Smooth muscle cell (in vitro differentiated cells): ENCODE measurements around the gene BABAM2. TPM values are rescaled to one million over a fixed set of nuclear protein-coding genes. Genes with fewer than 3 reads are reported as not detected.

Experiments used
- DNase-seq: peaks from one replicate; lab custom pipeline; 2025; ENCODE audit not compliant: unreplicated experiment; lab: John Stamatoyannopoulos, UW
- H2AFZ ChIP-seq: fragments of 200-600 bp; sonication (generic); 2 replicates; pipeline ENCODE4 v1.6.0; 2016; ENCODE audit warnings: antibody characterized with exemption, low read depth, mild to moderate bottlenecking
- H3F3A ChIP-seq: fragments of 200-600 bp; sonication (generic); 2 replicates; pipeline ENCODE4 v1.6.0; 2017; ENCODE audit warnings: antibody characterized with exemption, low read depth
- H3K27ac ChIP-seq: fragments of 200-600 bp; sonication (generic); 2 replicates; pipeline ENCODE4 v1.5.1; 2016; ENCODE audit warnings: low read depth, mild to moderate bottlenecking
- H3K27me3 ChIP-seq: fragments of 200-600 bp; sonication (generic); 2 replicates; pipeline ENCODE4 v1.6.1; 2016; ENCODE audit warnings: low read depth, mild to moderate bottlenecking
- H3K36me3 ChIP-seq: fragments of 200-600 bp; sonication (generic); 2 replicates; pipeline ENCODE4 v1.5.1; 2016; ENCODE audit warnings: low read depth
- H3K4me1 ChIP-seq: fragments of 200-600 bp; sonication (generic); 2 replicates; pipeline ENCODE4 v1.5.1; 2016; ENCODE audit warnings: low read depth
- H3K4me2 ChIP-seq: fragments of 200-600 bp; sonication (generic); 2 replicates; pipeline ENCODE4 v1.6.0; 2016; ENCODE audit warnings: mild to moderate bottlenecking
- H3K4me3 ChIP-seq: fragments of 200-600 bp; sonication (generic); 2 replicates; pipeline ENCODE4 v1.5.1; 2016; ENCODE audit warnings: mild to moderate bottlenecking
- H3K79me2 ChIP-seq: fragments of 200-600 bp; sonication (generic); 2 replicates; pipeline ENCODE4 v1.6.0; 2016; ENCODE audit warnings: low read depth, mild to moderate bottlenecking
- H3K9ac ChIP-seq: fragments of 200-600 bp; sonication (generic); 2 replicates; pipeline ENCODE4 v1.6.0; 2016; ENCODE audit warnings: low read depth
- H3K9me3 ChIP-seq: fragments of 200-600 bp; sonication (generic); replicated peaks from 2 replicates; pipeline ENCODE4 v1.5.1; 2016; ENCODE audit warnings: low read depth
- H4K20me1 ChIP-seq: fragments of 200-600 bp; sonication (generic); 2 replicates; pipeline ENCODE4 v1.6.0; 2016; ENCODE audit warnings: low read depth
- WGBS: methylation state at CpG from one replicate; pipeline ENCODE4 v1.1.7; 2016; ENCODE audit warnings: low lambda C conversion rate; 5-methylcytosine and 5-hydroxymethylcytosine counted together
- microRNA-seq: library from miRNA; unstranded; fragments of <30 nt; microRNA quantifications from one replicate; pipeline ENCODE4, GENCODE V29; 2016; ENCODE audit warnings: borderline number of aligned reads
- polyA plus RNA-seq: library from polyadenylated mRNA; unstranded; fragments of >200 nt; fragmentation: Nextera tagmentation; extraction: Ambion mirVana; gene quantifications from 2 replicates; pipeline ENCODE4 v1.2.1, GENCODE V29; 2016
- small RNA-seq: library from RNA; depleted of rRNA; stranded (forward); fragments of <200 nt; gene quantifications from one replicate; pipeline ENCODE3, GENCODE V24; 2014
- total RNA-seq: library from RNA; depleted of rRNA; stranded (reverse); fragments of >200 nt; gene quantifications from 2 replicates; pipeline ENCODE4 v1.2.3, GENCODE V29; 2014
- TF ChIP-seq, protein P1 (sequence below): fragments of 200-600 bp; sonication (generic); IDR thresholded peaks from 2 replicates; pipeline ENCODE4 v1.5.1; 2017; ENCODE audit warnings: borderline replicate concordance, mild to moderate bottlenecking, antibody characterized with exemption; ENCODE audit not compliant: insufficient read depth, poor library complexity, severe bottlenecking

BABAM2 gene
- total and polyA plus RNA-seq, 2 experiments from 2014 or later, result 26.5 to 29.1 TPM

GRCh38 chr2:28381225-28382180, 491.0 kb downstream of the BABAM2 start:
- Histone ChIP-seq H3K79me2 (no peaks in the 10 kb centered on the region), H3F3A (no peaks in the 10 kb centered on the region), H3K27ac (no peak overlapping the region), H3K4me1 (no peaks in the 10 kb centered on the region), H3K4me3 (no peak overlapping the region), H3K27me3 (no peaks in the 10 kb centered on the region), H4K20me1 (no peaks in the 10 kb centered on the region), H3K4me2 (no peak overlapping the region), H3K9me3 (no peaks in the 10 kb centered on the region), H3K9ac (no peak overlapping the region), H3K36me3 (no peaks in the 10 kb centered on the region), H2AFZ (no peak overlapping the region)
- TF ChIP-seq, protein P1, sequence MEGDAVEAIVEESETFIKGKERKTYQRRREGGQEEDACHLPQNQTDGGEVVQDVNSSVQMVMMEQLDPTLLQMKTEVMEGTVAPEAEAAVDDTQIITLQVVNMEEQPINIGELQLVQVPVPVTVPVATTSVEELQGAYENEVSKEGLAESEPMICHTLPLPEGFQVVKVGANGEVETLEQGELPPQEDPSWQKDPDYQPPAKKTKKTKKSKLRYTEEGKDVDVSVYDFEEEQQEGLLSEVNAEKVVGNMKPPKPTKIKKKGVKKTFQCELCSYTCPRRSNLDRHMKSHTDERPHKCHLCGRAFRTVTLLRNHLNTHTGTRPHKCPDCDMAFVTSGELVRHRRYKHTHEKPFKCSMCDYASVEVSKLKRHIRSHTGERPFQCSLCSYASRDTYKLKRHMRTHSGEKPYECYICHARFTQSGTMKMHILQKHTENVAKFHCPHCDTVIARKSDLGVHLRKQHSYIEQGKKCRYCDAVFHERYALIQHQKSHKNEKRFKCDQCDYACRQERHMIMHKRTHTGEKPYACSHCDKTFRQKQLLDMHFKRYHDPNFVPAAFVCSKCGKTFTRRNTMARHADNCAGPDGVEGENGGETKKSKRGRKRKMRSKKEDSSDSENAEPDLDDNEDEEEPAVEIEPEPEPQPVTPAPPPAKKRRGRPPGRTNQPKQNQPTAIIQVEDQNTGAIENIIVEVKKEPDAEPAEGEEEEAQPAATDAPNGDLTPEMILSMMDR, result no peak
- 93% methylated on average over 12 of the region's 12 CpGs for WGBS
- no peak for DNase-seq

GRCh38 chr2:28382755-28383154, 492.2 kb downstream of the BABAM2 start:
- H3K9me3 ChIP-seq, result no peaks in the 10 kb centered on the region
- H4K20me1 ChIP-seq, result no peaks in the 10 kb centered on the region
- no peaks in the 10 kb centered on the region for H3K27me3 ChIP-seq
- no peaks in the 10 kb centered on the region for H3K36me3 ChIP-seq
- DNase-seq, result no peak
- H3K4me2 ChIP-seq, result no peak overlapping the region
- TF ChIP-seq, protein P1, result no peak
- 71% methylated on average over 7 of the region's 7 CpGs for WGBS
- no peak overlapping the region for H3K4me3 ChIP-seq
- H2AFZ ChIP-seq, result no peak overlapping the region
- no peak overlapping the region for H3K27ac ChIP-seq
- H3K79me2 ChIP-seq, result no peaks in the 10 kb centered on the region
- H3F3A ChIP-seq, result peaks cover 3% of the 10 kb centered on the region
- peaks cover 7% of the 10 kb centered on the region for H3K4me1 ChIP-seq
- no peak overlapping the region for H3K9ac ChIP-seq

DNA sequence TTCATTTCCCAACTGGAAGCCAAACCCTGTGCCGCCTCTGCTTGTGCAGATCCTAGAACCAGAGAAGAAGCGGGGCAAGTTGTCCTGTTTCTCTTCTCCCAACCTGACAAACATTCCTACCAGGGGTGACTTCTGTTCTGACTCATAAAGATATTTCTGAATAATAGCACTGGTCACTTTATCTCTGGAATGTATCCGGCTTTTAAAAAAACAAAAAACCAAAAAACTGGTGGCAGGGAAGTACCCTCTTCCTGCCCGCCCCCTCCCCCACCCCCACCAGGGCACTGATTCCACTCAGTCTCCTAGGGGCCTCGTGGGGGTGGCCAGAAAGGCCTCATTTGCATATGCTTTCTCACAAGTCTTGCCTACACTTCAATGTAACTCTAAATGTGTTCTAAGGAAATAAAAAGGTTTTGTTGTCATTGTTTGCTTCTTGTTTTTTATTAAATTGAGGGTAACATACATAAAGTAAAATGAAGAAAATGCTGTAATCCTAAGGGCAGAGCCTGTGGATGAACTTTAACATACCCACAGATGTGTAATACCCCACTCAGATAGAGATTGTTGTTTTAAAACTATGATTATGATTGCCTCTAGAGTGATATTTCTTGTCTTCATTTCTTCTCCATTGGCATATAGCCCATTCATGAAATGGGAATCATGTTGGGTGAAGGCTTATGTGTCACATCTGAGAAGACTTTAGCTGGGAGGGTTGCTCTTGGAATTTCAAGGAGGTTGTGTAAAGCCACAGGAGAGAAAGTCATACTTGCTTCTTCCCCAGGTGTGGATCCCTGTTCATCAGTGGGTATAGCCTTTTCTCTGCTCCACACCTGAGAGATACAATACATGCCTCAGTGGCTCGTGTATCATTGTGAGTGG, 496.8 kb downstream of the BABAM2 start:
- H3K4me2 ChIP-seq, result peak overlapping the region; percentile 62
- no peak for DNase-seq
- H3K27ac ChIP-seq, result peak overlapping the region; percentile 75

More for the DNA sequence above, 496.8 kb downstream of the BABAM2 start:
- no peaks in the 10 kb centered on the region for H3K27me3 ChIP-seq
- H3F3A ChIP-seq, result peaks cover 10% of the 10 kb centered on the region
- H3K79me2 ChIP-seq, result no peaks in the 10 kb centered on the region
- TF ChIP-seq, protein P1, result no peak
- no peak overlapping the region for H3K9ac ChIP-seq
- no peaks in the 10 kb centered on the region for H3K36me3 ChIP-seq
- peaks cover 29% of the 10 kb centered on the region for H3K4me1 ChIP-seq
- no peak overlapping the region for H2AFZ ChIP-seq
- no peaks in the 10 kb centered on the region for H4K20me1 ChIP-seq
- H3K4me3 ChIP-seq, result no peak overlapping the region
- H3K9me3 ChIP-seq, result no peaks in the 10 kb centered on the region
- WGBS, result 40% methylated on average over 6 of the region's 6 CpGs

Small RNAs within 50 kb of the gene (microRNA-seq; reads per million reads assigned to microRNA genes)
- gene MIR4263, result not detected

Small RNAs within 50 kb of the gene (small RNA-seq; reads per million reads assigned to genes)
- gene MIR4263 (not detected), gene RF02271 (not detected)

Other genes starting within 250 kb of the BABAM2 start
- gene SUPT7L, start 227.1 kb upstream of the BABAM2 start, total RNA-seq, result 27.6 and 29.8 TPM in 2 replicates
- gene SUPT7L, start 227.1 kb upstream of the BABAM2 start, polyA plus RNA-seq, result 18.9 and 27.9 TPM in 2 replicates
- gene SLC4A1AP, start 226.8 kb upstream of the BABAM2 start, total RNA-seq, result 27.5 and 28.7 TPM in 2 replicates
- 26.2 and 29.7 TPM in 2 replicates for gene SLC4A1AP, start 226.8 kb upstream of the BABAM2 start, polyA plus RNA-seq
- 94.5 and 142 TPM in 2 replicates for gene MRPL33, start 119.0 kb upstream of the BABAM2 start, total RNA-seq
- 192 and 193 TPM in 2 replicates for gene MRPL33, start 119.0 kb upstream of the BABAM2 start, polyA plus RNA-seq
- 0.13 and 1.0 TPM in 2 replicates for gene RBKS, start 342 bp upstream of the BABAM2 start, total RNA-seq
- gene RBKS, start 342 bp upstream of the BABAM2 start, polyA plus RNA-seq, result 1.7 and 3.3 TPM in 2 replicates